ENCODE measurements around the gene ATP8A1. TPM values are rescaled to one million over a fixed set of nuclear protein-coding genes. Genes with fewer than 3 reads are reported as not detected.

The ATP8A1 gene
- total RNA-seq, 6 experiments from 2014 or later, result 1.0 to 3.4 (median 1.9) TPM

Other genes with a start within 250 kb of the ATP8A1 start
- gene GRXCR1, start 235.6 kb upstream of the ATP8A1 start, total RNA-seq, result not detected

Measured in right lobe of liver (tissue), 5 donors.